ENCODE data around the gene ACSM2B. TPM values are rescaled to one million over a fixed set of nuclear protein-coding genes. Genes with fewer than 3 reads are reported as not detected.
A peak's percentile ranks its signal among the peaks of the same experiment; 100 is the strongest.
"Not testable (repeated sequence)": the region's sequence is repeated elsewhere in the genome, so short reads cannot be mapped to it uniquely, and the experiment has no call there.

ACSM2B gene
- total RNA-seq, 6 experiments from 2014 or later: 192 to 603 (median 408) TPM

- WGBS (ENCODE audit: insufficient coverage, low coverage, low lambda C conversion rate, missing lambda C conversion rate): 40% methylated on average over 2 of the region's 2 CpGs
- peak overlapping the region in 2 of 3 donors; percentile 65 to 81 for H3K27ac ChIP-seq
- H3K4me1 ChIP-seq: peaks cover 0 to 38% (median 7%) of the 10 kb centered on the region in 4 donors
- no peaks in the 10 kb centered on the region for H3K9me3 ChIP-seq
- no peaks in the 10 kb centered on the region for H3K36me3 ChIP-seq
- H3K27me3 ChIP-seq: no peaks in the 10 kb centered on the region
- DNase-seq (peak; percentile 69 to 95 (median 92)), ATAC-seq (peak; percentile 82 to 91 (median 88))
- no peak overlapping the region for H3K4me3 ChIP-seq
- TF ChIP-seq CTCF (IDR thresholded peaks at IDR 0.05) (no peak), POLR2A (IDR thresholded peaks at IDR 0.05) (no peak)
- intact Hi-C loops (cut with DNase I): no loop called here
Observed at GRCh38 chr16:20611350-20611902, 35.3 kb upstream of the ACSM2B start.

- no peak overlapping the region for H3K4me3 ChIP-seq
- no peak for DNase-seq
- no peak for TF ChIP-seq CTCF (IDR thresholded peaks at IDR 0.05)
- TF ChIP-seq POLR2A (IDR thresholded peaks at IDR 0.05): no peak
- no peaks in the 10 kb centered on the region for H3K36me3 ChIP-seq
- H3K9me3 ChIP-seq: no peaks in the 10 kb centered on the region
- peaks cover 0 to 38% (median 7%) of the 10 kb centered on the region in 4 donors for H3K4me1 ChIP-seq
- intact Hi-C loops (cut with DNase I): no loop called here
- H3K27me3 ChIP-seq: no peaks in the 10 kb centered on the region
- 67% methylated on average over 1 of the region's 4 CpGs for WGBS (ENCODE audit: insufficient coverage, low coverage, low lambda C conversion rate, missing lambda C conversion rate)
- peak in 1 of 4 donors; percentile 1 for ATAC-seq
- peak overlapping the region in 2 of 3 donors; percentile 65 to 81 for H3K27ac ChIP-seq
Observed at GRCh38 chr16:20610892-20611349, 34.8 kb upstream of the ACSM2B start.

GRCh38 chr16:20610211-20610891 lies 34.2 kb upstream of the ACSM2B start:
- no peak for TF ChIP-seq POLR2A (IDR thresholded peaks at IDR 0.05)
- no peaks in the 10 kb centered on the region for H3K9me3 ChIP-seq
- DNase-seq (no peak), ATAC-seq (no peak)
- peaks cover 0 to 38% (median 7%) of the 10 kb centered on the region in 4 donors for H3K4me1 ChIP-seq
- 70% methylated on average over 3 of the region's 6 CpGs for WGBS (ENCODE audit: insufficient coverage, low coverage, low lambda C conversion rate, missing lambda C conversion rate)
- peak overlapping the region in 2 of 3 donors; percentile 65 to 81 for H3K27ac ChIP-seq
- H3K27me3 ChIP-seq: no peaks in the 10 kb centered on the region
- H3K36me3 ChIP-seq: no peaks in the 10 kb centered on the region
- intact Hi-C loops (cut with DNase I): no loop called here
- H3K4me3 ChIP-seq: no peak overlapping the region

- H3K27me3 ChIP-seq; DNase-seq; H3K4me3 ChIP-seq; H3K9me3 ChIP-seq; intact Hi-C loops (cut with DNase I); H3K36me3 ChIP-seq; H3K27ac ChIP-seq: not testable (repeated sequence)
- peaks cover 0 to 37% (median 7%) of the 10 kb centered on the region in 4 donors for H3K4me1 ChIP-seq
- peak; percentile 18 to 39 (median 30) for TF ChIP-seq CTCF (IDR thresholded peaks at IDR 0.05)
- peak in 3 of 4 donors; percentile 29 to 39 (median 39) for ATAC-seq
- WGBS (ENCODE audit: insufficient coverage, low coverage, low lambda C conversion rate, missing lambda C conversion rate): 41% methylated on average over 11 of the region's 11 CpGs
Observed at GRCh38 chr16:20602205-20602604, 26.0 kb upstream of the ACSM2B start.

- intact Hi-C loops (cut with DNase I); DNase-seq; H3K36me3 ChIP-seq; H3K9me3 ChIP-seq; ATAC-seq; H3K4me3 ChIP-seq; H3K27me3 ChIP-seq: not testable (repeated sequence)
- WGBS (ENCODE audit: insufficient coverage, low coverage, low lambda C conversion rate, missing lambda C conversion rate): 64% methylated on average over 3 of the region's 5 CpGs
- H3K4me1 ChIP-seq: peaks cover 0 to 47% (median 7%) of the 10 kb centered on the region in 4 donors
- H3K27ac ChIP-seq: peak overlapping the region in 2 of 3 donors; percentile 77 to 88
Observed at GRCh38 chr16:20599475-20599874, 23.3 kb upstream of the ACSM2B start.

Data from right lobe of liver (tissue), 6 donors.